HCT116 (cell line): Measurements from ENCODE around the gene HCRT. TPM values are rescaled to one million over a fixed set of nuclear protein-coding genes. Genes with fewer than 3 reads are reported as not detected.
A peak's percentile ranks its signal among the peaks of the same experiment; 100 is the strongest.

Source experiments
- ATAC-seq: fragments of 200-7000 bp; cut with Tn5 transposase; 2 replicates; pipeline ENCODE4 v1.9.1; 2020; ENCODE audit warnings: mild to moderate bottlenecking, moderate library complexity
- BruUV-seq: library from RNA; stranded (reverse); fragments of 400-500 nt; replicated peaks from 2 replicates; lab custom pipeline; 2021; lab: Mats Ljungman, UMichigan
- CTCF ChIA-PET: fragments of 300-600 bp; sonication (Branson Sonifier 250); formaldehyde crosslinking; loops from one replicate; lab custom pipeline; 2021; ENCODE audit warnings: antibody characterized with exemption; lab: Charles Lee
- POLR2A ChIA-PET: fragments of 300-600, 350-600 bp; sonication (Branson Sonifier 250); formaldehyde crosslinking; loops from one replicate; lab custom pipeline; 2021; ENCODE audit warnings: antibody characterized with exemption; lab: Charles Lee
- RAD21 ChIA-PET, 2 experiments: fragments of 300-600 bp; sonication (Branson Sonifier 250); formaldehyde crosslinking; loops; one replicate each; lab custom pipeline; 2023; ENCODE audit warnings: low total read pairs in 2 of 2; ENCODE audit not compliant: uncharacterized antibody in 2 of 2, unreplicated experiment in 2 of 2, low non-redundant PET in 1 of 2; lab: Charles Lee
- DNase-seq: peaks from one replicate; pipeline ENCODE4 v3.0.0-alpha.2; 2010; ENCODE audit warnings: low read depth, low spot score
- H2AFZ ChIP-seq: fragments of 200-600 bp; shearing (Covaris generic), sonication (generic); 2 replicates; pipeline ENCODE4 v1.6.1; 2017; ENCODE audit warnings: low read depth, mixed run types, mixed read lengths, antibody characterized with exemption, low read length; ENCODE audit not compliant: poor library complexity, severe bottlenecking
- H3K27ac ChIP-seq: 2 replicates; pipeline ENCODE4 v1.5.1; 2012; ENCODE audit warnings: low read depth, low read length
- H3K27me3 ChIP-seq: fragments of 200-600 bp; sonication (generic); 2 replicates; pipeline ENCODE4 v1.6.1; 2016; ENCODE audit warnings: mixed run types, low read length, mixed read lengths; ENCODE audit not compliant: insufficient read depth
- H3K36me3 ChIP-seq, 2 experiments: fragments of 200-500 bp in 1 of 2; fragments of 200-600 bp in 1 of 2; sonication (Bioruptor generic) in 1 of 2; sonication (generic) in 1 of 2; 2 replicates each; pipeline versions ENCODE4 v1.5.1 to v1.6.1; 2014 to 2016; ENCODE audit warnings: low read length in 2 of 2, inconsistent platforms in 1 of 2, mixed read lengths in 1 of 2, mixed run types in 1 of 2; ENCODE audit not compliant: insufficient read depth in 2 of 2, control insufficient read depth in 1 of 2
- H3K4me1 ChIP-seq, 2 experiments: fragments of 200-600 bp in 1 of 2; sonication (generic) in 1 of 2; 2 replicates each; pipeline versions ENCODE4 v1.5.1 to v1.6.1; 2012 to 2017; ENCODE audit warnings: low read length in 2 of 2, inconsistent platforms in 1 of 2, mild to moderate bottlenecking in 1 of 2, mixed read lengths in 1 of 2, mixed run types in 1 of 2, moderate library complexity in 1 of 2; ENCODE audit not compliant: insufficient read depth in 2 of 2, control insufficient read depth in 1 of 2
- H3K4me2 ChIP-seq: fragments of 200-600 bp; sonication (generic); 2 replicates; pipeline ENCODE4 v1.6.1; 2017; ENCODE audit warnings: mixed run types, low read length, mixed read lengths
- H3K4me3 ChIP-seq, 2 experiments: fragments of 200-600 bp in 1 of 2; sonication (generic) in 1 of 2; replicated peaks in 1 of 2; 2 replicates each; pipeline ENCODE4 v1.5.1; 2011 to 2016; ENCODE audit warnings: low read length in 2 of 2, control low read depth in 1 of 2, low read depth in 1 of 2, mild to moderate bottlenecking in 1 of 2, mixed read lengths in 1 of 2, mixed run types in 1 of 2
- H3K79me2 ChIP-seq: fragments of 200-600 bp; sonication (generic); 2 replicates; pipeline ENCODE4 v1.6.1; 2017; ENCODE audit warnings: mild to moderate bottlenecking, mixed run types, low read length, moderate library complexity, mixed read lengths; ENCODE audit not compliant: insufficient read depth
- H3K9ac ChIP-seq: fragments of 200-600 bp; sonication (generic); 2 replicates; pipeline ENCODE4 v1.6.1; 2016; ENCODE audit warnings: low read length, mixed read lengths
- H3K9me2 ChIP-seq: fragments of 200-600 bp; sonication (generic), shearing (Covaris generic); 2 replicates; pipeline ENCODE4 v1.6.1; 2017; ENCODE audit warnings: mixed run types, mild to moderate bottlenecking, moderate library complexity; ENCODE audit not compliant: insufficient read depth
- H3K9me3 ChIP-seq, 2 experiments: fragments of 200-500 bp in 1 of 2; fragments of 200-600 bp in 1 of 2; sonication (Bioruptor generic) in 1 of 2; sonication (generic) in 1 of 2; 2 replicates each; pipeline ENCODE4 v1.6.1; 2014 to 2017; ENCODE audit warnings: low read length in 2 of 2, mixed read lengths in 2 of 2, inconsistent platforms in 1 of 2, low read depth in 1 of 2, mild to moderate bottlenecking in 1 of 2, mixed run types in 1 of 2, moderate library complexity in 1 of 2; ENCODE audit not compliant: control insufficient read depth in 1 of 2, insufficient read depth in 1 of 2
- H4K20me1 ChIP-seq: fragments of 200-600 bp; sonication (generic), shearing (Covaris generic); 2 replicates; pipeline ENCODE4 v1.6.1; 2017; ENCODE audit warnings: mixed run types, mild to moderate bottlenecking, moderate library complexity; ENCODE audit not compliant: insufficient read depth
- ATF3 ChIP-seq: IDR thresholded peaks from 2 replicates; pipeline ENCODE4 v1.6.1; 2012
- CBX3 ChIP-seq: IDR thresholded peaks from 2 replicates; pipeline ENCODE4 v1.6.1; 2012; ENCODE audit warnings: low read depth
- CEBPB ChIP-seq: IDR thresholded peaks from 2 replicates; pipeline ENCODE4 v1.6.1; 2012; ENCODE audit warnings: low read depth
- CTCF ChIP-seq, 3 experiments: fragments of 200-600 bp in 1 of 3; sonication (generic) in 1 of 3; IDR thresholded peaks in 2 of 3; conservative IDR thresholded peaks in 1 of 3; 2 replicates each; pipeline ENCODE4 v1.5.1; 2012 to 2017; ENCODE audit warnings: low read depth in 2 of 3, low read length in 2 of 3, antibody characterized with exemption in 1 of 3, borderline replicate concordance in 1 of 3, control low read depth in 1 of 3, mild to moderate bottlenecking in 1 of 3, mixed read lengths in 1 of 3, mixed run types in 1 of 3, moderate library complexity in 1 of 3; ENCODE audit not compliant: insufficient read depth in 1 of 3
- EGR1 ChIP-seq: IDR thresholded peaks from 2 replicates; pipeline ENCODE4 v1.6.1; 2012; ENCODE audit warnings: low read depth
- ELF1 ChIP-seq: IDR thresholded peaks from 2 replicates; pipeline ENCODE4 v1.6.1; 2012; ENCODE audit warnings: low read depth, borderline replicate concordance
- EZH2 ChIP-seq: fragments of 200-600 bp; sonication (generic); IDR thresholded peaks from 2 replicates; pipeline ENCODE4 v1.6.1; 2017; ENCODE audit warnings: antibody characterized with exemption, mixed run types
- FOSL1 ChIP-seq: IDR thresholded peaks from 2 replicates; pipeline ENCODE4 v1.6.1; 2012; ENCODE audit warnings: low read depth
- JUND ChIP-seq: IDR thresholded peaks from 2 replicates; pipeline ENCODE4 v1.6.1; 2012
- MAX ChIP-seq: IDR thresholded peaks from 2 replicates; pipeline ENCODE4 v1.6.1; 2012
- POLR2A ChIP-seq: IDR thresholded peaks from 2 replicates; pipeline ENCODE4 v1.7.0; 2011; ENCODE audit warnings: borderline replicate concordance; ENCODE audit not compliant: insufficient read depth, insufficient read length; ENCODE audit errors: extremely low read depth
- RAD21 ChIP-seq: IDR thresholded peaks from 2 replicates; pipeline ENCODE4 v1.6.1; 2012; ENCODE audit warnings: low read depth, mild to moderate bottlenecking
- REST ChIP-seq: IDR thresholded peaks from 2 replicates; pipeline ENCODE4 v1.6.1; 2012; ENCODE audit warnings: low read depth
- SIN3A ChIP-seq: IDR thresholded peaks from 2 replicates; pipeline ENCODE4 v1.6.1; 2012; ENCODE audit warnings: low read depth
- TCF7L2 ChIP-seq: IDR thresholded peaks from 2 replicates; pipeline ENCODE4 v1.7.0; 2011; ENCODE audit warnings: borderline replicate concordance, inconsistent platforms; ENCODE audit not compliant: insufficient read depth, insufficient read length; ENCODE audit errors: extremely low read depth
- ZBTB33 ChIP-seq: IDR thresholded peaks from 2 replicates; pipeline ENCODE4 v1.6.1; 2011; ENCODE audit warnings: mild to moderate bottlenecking, low read length, moderate library complexity; ENCODE audit not compliant: insufficient replicate concordance; ENCODE audit errors: extremely low read depth
- ZNF274 ChIP-seq: fragments of 200-500 bp; sonication (Bioruptor generic); IDR thresholded peaks from 2 replicates; pipeline ENCODE4 v1.6.1; 2014; ENCODE audit warnings: mild to moderate bottlenecking, low read depth, low read length, inconsistent platforms
- intact Hi-C: fragments of 100-400 bp; cut with micrococcal nuclease; formaldehyde crosslinking; loops from 2 replicates; pipeline ENCODE4 v1.10.0; 2022
- total RNA-seq: library from RNA; stranded (reverse); gene quantifications from one replicate; pipeline ENCODE4 v1.2.1, GENCODE V29; 2021; ENCODE audit not compliant: unreplicated experiment

The HCRT gene
- total RNA-seq, 1 experiment from 2014 or later: not detected

- ATAC-seq: no peak
- ChIA-PET POLR2A (interaction anchor here (0.9 kb wide), 1 partner anchor 43 kb away, joined by 3 read pairs; no protein-coding TSS in a partner anchor), RAD21 (no interaction called here), CTCF (interaction anchor here (1.9 kb wide), 1 partner anchor 29 kb away, joined by 9 read pairs; no protein-coding TSS in a partner anchor)
- H3K9ac ChIP-seq: peak overlapping the region; percentile 73
- DNase-seq: no peak
- H2AFZ ChIP-seq: no peak overlapping the region
- H3K4me3 ChIP-seq: peak overlapping the region; percentile 73 to 96
- no TSS peak for BruUV-seq
- H3K36me3 ChIP-seq: no peaks in the 10 kb centered on the region
- no peaks in the 10 kb centered on the region for H3K9me3 ChIP-seq
- H3K27me3 ChIP-seq: no peaks in the 10 kb centered on the region
- no peaks in the 10 kb centered on the region for H3K79me2 ChIP-seq
- H3K4me2 ChIP-seq: peak overlapping the region; percentile 91
- H3K9me2 ChIP-seq: no peaks in the 10 kb centered on the region
- TF ChIP-seq REST (no peak), CEBPB (no peak), EGR1 (no peak), FOSL1 (no peak), TCF7L2 (no peak), CTCF (IDR thresholded peaks at IDR 0.05 in 2 of 3, conservative IDR thresholded peaks at IDR 0.05 in 1 of 3; ENCODE audit: borderline replicate concordance in 1 of 3, insufficient read depth in 1 of 3, low read depth in 2 of 3, low read length in 2 of 3) (no peak), MAX (no peak), EZH2 (no peak), RAD21 (no peak), ELF1 (no peak), SIN3A (no peak), ZBTB33 (no peak), POLR2A (no peak), JUND (no peak), ZNF274 (no peak), CBX3 (no peak), ATF3 (no peak)
- no peaks in the 10 kb centered on the region for H4K20me1 ChIP-seq
- H3K4me1 ChIP-seq: peaks cover 8 to 15% of the 10 kb centered on the region in 2 experiments; a peak in 3 of 4 replicates
- peak overlapping the region; percentile 32; the same call in 1 of the 2 replicates for H3K27ac ChIP-seq
- intact Hi-C loops: no loop called here
These were observed 8.1 kb upstream of the HCRT start for GRCh38 chr17:42193216-42193968.
